Pons (tissue), 1 donor: ENCODE results near the gene CCT6B.
"Not testable (repeated sequence)": the region's sequence is repeated elsewhere in the genome, so short reads cannot be mapped to it uniquely, and the experiment has no call there.

Source experiments
- DNase-seq: peaks from one replicate; pipeline ENCODE4 v3.0.0-alpha.2; 2016; ENCODE audit warnings: low spot score

Gene CCT6B

DNA sequence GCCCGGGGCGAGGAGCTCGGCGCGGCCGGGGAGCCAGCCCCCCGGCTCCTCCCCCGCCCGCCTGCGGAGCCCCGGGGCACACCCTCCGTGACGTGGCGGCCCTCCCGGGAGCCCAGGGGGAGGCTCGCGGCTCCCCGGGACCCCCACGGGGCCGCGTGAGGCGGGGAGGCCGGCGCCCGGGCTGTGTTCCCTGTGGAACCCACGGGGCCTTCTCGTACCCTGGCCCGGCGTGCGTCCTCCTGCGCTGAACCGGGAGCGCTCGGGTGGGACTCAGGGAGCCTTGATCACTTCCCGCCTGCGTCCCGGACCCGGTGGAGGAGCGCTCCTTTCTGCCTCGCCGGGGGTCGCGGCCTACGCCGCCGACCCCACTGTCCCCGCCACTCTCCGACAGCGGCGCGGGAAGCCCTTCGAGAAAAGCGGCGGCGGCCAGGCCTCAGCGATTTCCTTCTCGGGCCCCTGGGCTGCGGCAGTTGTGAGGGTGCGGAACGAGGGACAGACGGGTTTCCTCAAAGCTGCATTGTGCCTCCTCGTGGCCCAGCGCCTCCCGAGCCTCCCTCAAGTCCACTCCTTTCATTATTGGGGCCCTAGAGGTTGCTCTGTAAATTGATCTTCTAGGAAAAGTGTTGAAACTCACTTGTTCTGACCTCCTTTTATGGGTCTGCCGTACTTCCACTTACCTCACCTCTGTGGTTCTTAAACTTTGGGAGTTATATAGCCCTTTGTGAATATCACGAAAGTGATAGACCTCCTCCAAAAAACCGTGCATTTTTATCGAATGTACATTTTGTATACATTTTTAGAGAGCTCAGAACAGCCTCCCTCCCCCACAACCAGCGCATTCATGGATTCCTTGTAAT lies 19.6 kb upstream of the CCT6B start:
- DNase-seq: peak; percentile 55

DNA sequence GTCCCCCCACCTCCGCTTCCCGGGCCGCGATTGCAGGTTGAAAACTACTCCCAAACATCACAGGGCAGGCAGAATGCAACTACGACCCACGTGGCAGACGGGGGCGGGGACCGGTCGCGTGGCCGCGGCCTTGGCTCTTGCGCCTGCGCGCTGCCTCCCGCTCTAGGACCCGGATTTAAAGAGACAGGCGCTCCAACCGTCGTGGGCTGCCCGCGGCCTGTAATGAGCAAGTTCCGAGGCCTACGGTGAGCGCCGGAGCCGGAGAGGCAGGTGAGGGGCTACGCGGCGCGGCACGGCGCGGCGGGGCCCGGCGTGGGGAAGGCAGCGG lies 19.1 kb upstream of the CCT6B start, which contains the start of gene LIG3:
LIG3 (plus strand) TSS at position 160 of the 328 bp plus-strand sequence. CDS start 2,494 bp downstream, outside the sequence.
- DNase-seq: peak; percentile 90

DNA sequence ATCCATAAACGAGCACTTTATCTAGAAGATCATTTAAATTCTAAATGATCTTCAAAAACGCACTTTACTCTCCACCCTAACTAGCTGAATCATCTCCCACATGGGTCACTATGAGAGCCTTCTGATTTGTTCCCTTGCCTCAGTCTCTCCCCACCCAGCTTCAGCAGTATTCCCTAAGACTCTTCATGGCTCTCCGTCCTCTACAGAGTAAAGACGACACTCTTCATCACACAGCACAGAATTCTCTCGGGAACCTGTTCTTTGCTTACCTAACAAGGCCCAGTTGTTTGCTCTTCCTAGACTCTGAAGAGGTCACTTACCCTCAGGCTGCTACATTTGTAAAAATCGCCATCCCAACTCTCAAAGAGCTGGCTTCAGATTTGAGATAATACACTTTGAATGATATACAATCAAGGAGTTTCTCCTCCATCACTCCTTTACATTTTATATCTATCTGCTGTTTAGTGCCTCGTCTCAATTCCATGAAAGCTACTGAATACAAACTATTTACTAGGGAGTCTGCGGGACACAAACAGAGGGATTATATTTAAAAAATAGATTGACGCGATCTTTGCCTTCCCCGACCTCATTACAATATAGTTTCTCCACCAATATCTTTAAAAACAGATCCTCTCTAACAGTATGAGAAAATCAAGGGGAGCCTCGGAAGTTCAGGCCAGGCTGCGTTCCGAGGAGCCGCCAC lies 18.5 kb upstream of the CCT6B start:
- DNase-seq: no peak

- DNase-seq: no peak
Observed at GRCh38 chr17:34979153-34979552, 17.9 kb upstream of the CCT6B start.

GRCh38 chr17:34974794-34975785 lies 13.8 kb upstream of the CCT6B start:
- DNase-seq: no peak

DNA sequence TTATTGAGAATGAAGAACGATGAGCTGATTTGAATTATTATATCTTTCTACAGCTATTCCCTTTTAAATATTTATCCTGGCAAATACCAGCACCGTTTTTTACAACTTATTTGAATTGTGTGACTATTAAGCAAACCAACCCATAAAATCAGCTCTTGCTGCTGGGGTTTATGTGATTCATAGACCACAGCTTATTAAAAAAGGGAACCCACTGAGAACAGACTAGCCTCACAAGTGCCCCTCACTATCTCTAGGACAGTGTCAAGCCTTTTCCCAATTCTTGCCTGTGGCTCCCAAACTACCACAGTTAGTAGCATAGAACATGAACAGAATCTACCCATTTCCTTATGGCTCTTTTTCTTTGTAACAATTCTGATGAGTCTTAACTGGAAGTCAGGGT lies 12.9 kb upstream of the CCT6B start:
- DNase-seq: no peak

DNA sequence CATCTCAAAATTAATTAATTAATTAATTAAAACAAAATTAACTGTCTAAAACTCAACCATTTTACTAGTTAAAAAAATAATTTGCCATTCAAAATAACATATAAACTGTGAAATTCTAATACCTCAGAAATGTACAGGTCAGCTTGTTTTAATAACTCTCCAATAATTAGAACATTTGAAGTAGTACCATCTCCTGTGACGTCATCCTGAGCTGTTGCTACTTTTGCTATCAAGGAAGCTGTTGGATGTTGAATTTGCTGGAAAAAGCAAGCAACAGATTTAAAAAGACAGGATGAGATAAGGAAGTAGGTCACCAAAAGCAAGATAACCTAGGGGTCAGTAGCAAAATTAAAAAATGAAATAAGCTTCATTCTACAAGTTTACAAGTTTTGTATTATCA lies 2.8 kb downstream of the CCT6B start:
- DNase-seq: no peak

- not testable (repeated sequence) for DNase-seq
Observed at GRCh38 chr17:34950780-34951179, 10.5 kb downstream of the CCT6B start.

GRCh38 chr17:34930283-34930682 lies 31.0 kb downstream of the CCT6B start:
- no peak for DNase-seq

DNA sequence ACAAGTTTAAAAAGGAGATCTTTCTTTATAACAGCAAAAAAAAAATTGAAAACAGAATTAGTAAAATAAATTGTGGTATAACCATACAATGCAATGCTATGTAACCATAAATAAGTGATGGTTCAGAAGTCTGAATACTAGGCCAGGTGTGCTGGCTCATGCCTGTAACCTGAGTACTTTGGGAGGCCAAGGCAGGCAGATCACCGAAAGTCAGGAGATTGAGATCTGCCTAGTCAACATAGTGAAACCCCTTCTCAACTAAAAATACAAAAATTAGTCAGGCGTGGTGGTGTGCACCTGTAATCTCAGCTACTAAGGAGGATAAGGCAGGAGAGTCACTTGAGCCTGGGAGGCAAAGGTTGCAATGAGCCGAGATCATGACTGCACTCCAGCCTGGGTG lies 34.6 kb downstream of the CCT6B start:
- DNase-seq: no peak

DNA sequence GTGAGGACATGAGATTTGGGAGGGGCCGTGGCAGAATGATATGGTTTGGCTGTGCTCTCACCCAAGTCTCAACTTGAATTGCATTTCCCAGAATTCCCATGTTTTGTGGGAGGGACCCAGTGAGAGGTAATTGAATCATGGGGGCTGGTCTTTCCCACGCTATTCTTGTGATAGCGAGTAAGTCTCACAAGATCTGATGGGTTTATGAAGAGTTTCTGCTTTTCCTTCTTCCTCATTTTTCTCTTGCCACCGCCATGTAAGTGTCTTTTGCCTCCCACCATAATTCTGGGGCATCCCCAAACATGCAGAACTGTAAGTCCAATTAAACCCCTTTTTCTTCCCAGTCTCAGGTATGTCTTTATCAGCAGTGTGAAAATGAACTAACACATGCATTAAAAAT lies 40.6 kb downstream of the CCT6B start:
- DNase-seq: no peak

GRCh38 chr17:34917381-34917780 lies 43.9 kb downstream of the CCT6B start:
- DNase-seq: peak; percentile 25

- no peak for DNase-seq
Observed at GRCh38 chr17:34916120-34916519, 45.1 kb downstream of the CCT6B start.

DNA sequence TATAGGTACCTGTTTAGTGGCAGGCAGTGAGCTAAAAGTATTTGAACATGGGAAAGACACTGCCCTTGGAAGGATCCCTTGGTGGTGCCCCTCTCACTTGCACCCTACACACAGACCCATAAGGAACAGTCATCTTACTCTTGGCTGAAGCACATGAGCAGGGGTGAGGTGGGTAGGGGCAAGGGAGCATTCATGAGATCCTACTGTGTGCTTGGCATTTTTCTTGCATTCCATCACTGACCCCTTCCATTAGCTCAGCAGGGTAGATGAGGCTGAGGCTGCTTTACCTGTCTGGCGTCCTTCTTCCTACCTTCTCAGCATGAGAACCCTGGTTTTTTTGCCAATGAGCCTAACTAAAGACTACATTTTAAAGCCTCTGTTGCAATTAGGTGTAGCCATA lies 48.3 kb downstream of the CCT6B start:
- DNase-seq: no peak

GRCh38 chr17:34909040-34909439 lies 52.2 kb downstream of the CCT6B start:
- no peak for DNase-seq

DNA sequence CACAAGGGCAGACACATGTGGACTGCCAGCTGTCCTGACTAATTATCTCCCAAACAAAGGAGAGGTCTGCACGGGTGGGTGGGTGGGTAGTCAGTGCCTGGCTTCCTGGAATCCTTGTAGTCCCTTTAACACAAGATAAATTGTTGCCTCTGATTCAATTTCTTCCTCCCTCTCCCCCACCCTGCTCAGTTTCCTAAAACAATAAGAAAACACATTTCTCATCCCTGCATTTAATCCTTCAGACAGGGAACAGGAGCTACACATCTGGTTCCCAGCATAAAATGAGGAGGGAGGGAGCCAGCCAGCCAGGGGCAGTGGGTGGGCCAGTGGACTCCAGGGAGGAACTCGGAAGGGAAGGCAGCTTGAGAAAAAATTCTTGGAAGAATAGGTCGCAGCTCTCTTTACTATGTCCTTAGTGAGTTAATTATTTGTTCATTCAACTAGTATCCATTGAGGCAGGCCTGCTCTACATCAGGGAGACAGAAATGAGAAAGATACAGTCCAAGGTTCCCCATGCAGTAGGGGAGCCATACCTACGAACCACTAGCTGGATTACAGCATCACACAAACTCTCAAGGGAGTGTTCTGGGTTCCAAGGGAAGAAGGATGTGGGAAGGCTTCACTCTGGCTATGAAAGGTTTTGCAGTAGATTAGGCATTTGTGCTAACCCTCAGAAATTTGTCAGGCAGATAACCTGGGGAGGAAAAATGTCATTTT lies 58.3 kb downstream of the CCT6B start:
- no peak for DNase-seq

GRCh38 chr17:34899643-34900291 lies 61.5 kb downstream of the CCT6B start:
- DNase-seq: no peak

DNA sequence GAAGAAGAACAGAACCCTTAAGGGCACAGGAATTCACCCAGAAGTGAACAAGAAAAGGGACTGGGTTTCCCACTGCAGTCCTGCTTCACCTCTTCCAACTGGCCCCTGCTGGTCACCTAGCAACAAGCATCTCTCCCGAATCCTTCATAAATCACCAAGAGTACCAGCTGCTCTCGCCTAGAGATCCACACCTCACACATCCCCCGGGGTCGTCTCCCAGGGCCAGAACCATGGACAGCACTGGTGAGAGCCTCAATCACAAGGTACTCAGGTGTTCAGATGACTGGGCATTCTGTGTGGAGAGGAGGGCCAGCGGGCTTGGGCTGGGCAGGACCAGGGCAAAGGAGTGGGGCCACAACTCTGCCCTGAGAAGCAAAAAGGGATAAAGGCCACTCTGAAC lies 65.9 kb downstream of the CCT6B start:
- DNase-seq: no peak

DNA sequence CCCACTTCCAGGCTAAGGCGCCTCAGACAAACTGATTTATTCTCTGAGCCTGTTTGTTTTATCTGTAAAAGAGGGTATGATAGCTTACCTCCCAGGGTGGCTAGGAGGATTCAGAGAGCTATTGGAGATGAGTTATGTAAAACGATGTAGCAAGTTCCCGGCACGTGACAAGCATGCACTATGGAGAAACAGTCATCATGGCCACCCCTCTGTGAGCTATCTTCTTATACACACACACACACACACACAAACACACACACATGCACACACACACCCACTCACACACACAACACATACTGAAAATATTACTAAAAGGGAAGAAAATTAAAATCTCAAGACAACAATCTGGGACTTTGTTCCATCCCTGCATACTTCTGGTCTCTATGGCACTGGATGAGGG lies 66.3 kb downstream of the CCT6B start:
- no peak for DNase-seq

GRCh38 chr17:34892461-34893249 lies 68.6 kb downstream of the CCT6B start:
- peak; percentile 6 for DNase-seq
